ENCODE results near the gene AMH.

The AMH gene

DNA sequence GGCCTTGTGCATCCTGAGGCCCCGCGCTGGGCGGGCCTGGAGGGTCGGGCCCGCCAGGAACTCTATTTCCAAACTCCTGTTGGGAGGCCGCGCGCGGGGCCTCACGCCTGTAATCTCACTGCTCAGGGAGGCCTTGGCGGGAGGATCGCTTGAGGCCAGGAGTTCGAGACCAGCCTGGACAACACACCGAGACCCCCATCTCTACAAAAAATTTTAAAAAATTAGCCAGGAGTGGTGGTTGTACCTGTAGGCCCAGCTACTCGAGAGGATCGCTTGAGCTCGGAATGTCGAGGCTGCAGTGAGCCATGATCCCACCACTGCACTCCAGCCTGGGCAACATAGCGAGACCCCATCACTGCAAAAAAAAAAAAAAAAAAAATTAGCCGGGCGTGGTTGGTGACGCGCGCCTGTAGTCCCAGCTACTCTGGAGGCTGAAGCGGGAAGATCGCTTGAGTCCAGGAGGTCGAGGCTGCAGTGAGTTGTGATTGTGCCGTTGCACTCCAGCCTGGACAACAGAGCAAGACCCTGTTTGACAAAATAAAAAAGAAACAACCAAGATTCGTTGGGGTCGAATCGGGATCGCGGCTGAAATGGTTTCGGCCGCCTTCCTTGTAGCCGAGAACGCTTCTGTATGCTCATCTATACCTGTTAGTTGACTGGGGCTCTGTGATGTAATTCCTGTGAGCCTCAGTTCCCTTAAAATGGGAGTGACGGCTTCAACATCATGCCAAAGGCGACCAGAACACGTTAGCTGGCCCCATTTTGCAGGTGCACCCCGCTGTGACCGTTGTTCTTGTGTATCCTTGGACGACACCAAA, 11.9 kb upstream of the AMH start:
- Mint-ChIP-seq H3K9me3 (ENCODE audit: low read depth) (no peaks in the 10 kb centered on the region), H3K4me3 (peak overlapping the region; percentile 99), H3K4me1 (ENCODE audit: low read depth) (peaks cover 62% of the 10 kb centered on the region), H3K27me3 (no peaks in the 10 kb centered on the region), H3K36me3 (peaks cover 12% of the 10 kb centered on the region), H3K27ac (peak overlapping the region; percentile 92)

DNA sequence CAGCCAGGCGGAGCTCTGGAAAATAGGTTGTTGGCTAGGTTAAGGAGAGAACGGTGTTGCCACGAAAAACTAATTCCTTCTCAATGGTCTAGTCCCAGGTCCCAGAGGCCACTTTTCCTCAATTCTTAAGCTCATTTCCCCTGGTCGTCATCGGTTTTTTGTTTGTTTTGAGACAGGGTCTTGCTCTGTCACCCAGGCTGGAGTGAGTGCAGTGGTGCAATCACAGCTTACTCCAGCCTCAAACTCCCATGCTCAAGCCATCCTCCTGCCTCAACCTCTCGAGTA, 11.3 kb upstream of the AMH start:
- peaks cover 12% of the 10 kb centered on the region for H3K36me3 Mint-ChIP-seq
- H3K4me1 Mint-ChIP-seq (ENCODE audit: low read depth): peaks cover 68% of the 10 kb centered on the region
- H3K4me3 Mint-ChIP-seq: peak overlapping the region; percentile 99
- H3K27ac Mint-ChIP-seq: peak overlapping the region; percentile 93
- H3K9me3 Mint-ChIP-seq (ENCODE audit: low read depth): no peaks in the 10 kb centered on the region
- H3K27me3 Mint-ChIP-seq: no peaks in the 10 kb centered on the region

DNA sequence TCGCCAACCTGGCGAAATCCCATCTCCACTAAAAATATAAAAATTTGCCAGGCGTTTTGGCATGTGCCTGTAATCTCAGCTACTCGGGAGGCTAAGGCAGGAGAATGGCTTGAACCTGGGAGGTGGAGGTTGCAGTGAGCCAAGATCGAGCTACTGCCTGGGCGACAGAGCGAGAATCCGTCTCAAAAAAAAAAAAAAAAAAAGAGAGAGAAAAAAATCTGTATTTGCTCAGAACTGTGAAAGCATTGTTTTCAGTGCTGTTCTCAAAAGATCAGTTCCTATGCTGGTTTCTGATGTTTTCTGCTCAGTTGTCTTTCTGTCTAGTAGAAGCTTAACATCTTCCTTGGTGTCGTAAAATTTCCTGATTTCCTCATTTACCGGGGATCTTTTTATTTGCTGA, 9.9 kb upstream of the AMH start:
- H3K4me3 Mint-ChIP-seq: peak overlapping the region; percentile 99
- peak overlapping the region; percentile 93 for H3K27ac Mint-ChIP-seq
- peaks cover 65% of the 10 kb centered on the region for H3K4me1 Mint-ChIP-seq (ENCODE audit: low read depth)
- no peaks in the 10 kb centered on the region for H3K9me3 Mint-ChIP-seq (ENCODE audit: low read depth)
- H3K27me3 Mint-ChIP-seq: no peaks in the 10 kb centered on the region
- peaks cover 12% of the 10 kb centered on the region for H3K36me3 Mint-ChIP-seq

DNA sequence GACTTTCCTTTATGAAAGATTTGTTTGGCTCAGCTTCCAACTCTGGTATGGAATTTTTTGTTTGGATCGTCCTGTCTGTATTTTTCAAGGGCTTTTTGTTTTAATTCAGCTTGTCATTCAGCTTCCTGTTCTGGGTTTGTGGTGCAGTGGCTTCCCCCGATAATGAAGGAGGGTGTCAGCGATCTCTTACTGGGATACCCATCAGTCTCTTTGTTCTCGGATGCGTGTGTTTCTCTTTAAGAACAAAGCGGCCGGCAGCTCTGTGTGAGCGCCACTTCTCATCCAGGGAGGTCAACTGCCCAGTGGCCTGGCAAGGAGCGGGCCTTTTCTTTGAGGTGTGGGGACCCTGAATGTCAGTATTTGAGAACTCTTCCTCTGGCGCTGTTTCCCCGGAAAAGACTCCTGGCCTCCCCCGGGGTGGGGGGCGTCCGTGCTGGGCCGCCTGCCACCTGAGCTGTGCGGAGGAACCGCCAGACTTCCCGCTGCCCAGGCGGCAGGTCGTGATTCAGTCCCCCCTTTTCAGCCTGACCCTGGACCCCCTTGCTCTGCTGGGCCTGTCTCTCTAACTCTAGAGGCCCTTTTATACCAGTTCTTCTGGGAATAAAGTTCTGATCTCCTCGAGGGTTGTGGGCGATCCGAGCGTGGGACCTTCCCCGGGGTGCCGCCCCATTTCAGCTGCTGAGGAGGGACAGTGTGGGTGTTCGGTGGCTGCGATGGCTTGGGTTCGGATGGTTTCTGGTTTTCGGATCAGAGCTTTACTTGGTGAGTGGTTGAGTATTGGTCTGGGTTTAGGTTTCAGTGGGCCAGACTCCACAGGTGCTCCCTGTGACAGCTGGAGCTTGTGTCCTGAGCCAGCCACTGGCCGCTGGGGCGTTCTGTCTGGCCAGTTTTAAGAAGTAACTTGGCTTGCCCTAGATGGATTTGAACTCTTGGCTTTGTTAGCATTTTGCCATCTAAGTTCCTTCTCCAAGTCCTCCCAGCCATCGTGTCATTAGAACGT, 9.1 kb upstream of the AMH start:
- Mint-ChIP-seq H3K36me3 (peaks cover 12% of the 10 kb centered on the region), H3K4me1 (ENCODE audit: low read depth) (peaks cover 59% of the 10 kb centered on the region), H3K4me3 (peak overlapping the region; percentile 99), H3K27me3 (no peaks in the 10 kb centered on the region), H3K9me3 (ENCODE audit: low read depth) (no peaks in the 10 kb centered on the region), H3K27ac (peak overlapping the region; percentile 93)

DNA sequence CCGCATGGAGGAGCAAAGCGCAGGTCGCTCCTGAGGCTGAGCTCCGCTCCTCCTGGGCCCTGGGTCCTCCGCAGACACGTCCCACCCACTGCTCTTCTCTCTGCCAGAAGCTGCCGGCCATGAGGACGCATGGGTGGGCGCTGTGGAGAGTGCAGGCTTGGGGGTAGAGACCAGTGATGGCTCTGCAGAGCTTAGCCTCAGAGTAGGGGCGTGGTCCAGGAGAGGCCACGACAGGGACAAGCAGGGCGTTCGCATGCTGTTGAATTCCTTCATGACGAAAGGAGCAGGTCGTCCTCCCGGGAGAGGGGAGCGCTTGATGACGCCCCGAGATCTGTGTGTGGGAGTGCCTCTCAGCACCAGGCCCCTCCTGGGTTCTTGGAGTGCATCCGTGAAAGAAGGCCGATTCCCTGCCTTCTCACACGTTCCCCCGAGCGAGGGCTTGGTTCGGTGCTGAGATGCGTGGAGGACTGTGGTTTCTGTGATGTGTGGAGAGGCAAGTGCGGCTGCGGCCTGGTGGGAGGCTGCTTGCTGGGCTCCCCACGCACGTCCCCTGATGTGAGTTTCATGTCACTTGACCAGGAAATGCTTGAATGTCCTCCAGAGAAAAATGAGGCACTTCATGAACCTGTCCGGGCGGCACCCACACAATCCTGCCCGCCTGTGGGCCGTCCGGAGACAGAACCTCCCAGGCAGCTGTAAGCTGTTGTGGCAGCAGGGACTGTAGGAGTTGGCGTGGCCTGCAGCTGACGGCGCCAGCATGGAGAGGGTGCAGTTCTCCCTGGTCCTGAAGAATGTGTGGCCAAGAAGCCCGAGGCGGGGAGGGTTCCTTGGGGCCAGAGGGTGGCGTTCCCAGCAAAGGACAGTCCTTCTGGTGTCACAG, 8.0 kb upstream of the AMH start:
- H3K9me3 Mint-ChIP-seq (ENCODE audit: low read depth): no peaks in the 10 kb centered on the region
- peak overlapping the region; percentile 99 for H3K4me3 Mint-ChIP-seq
- H3K27ac Mint-ChIP-seq: peak overlapping the region; percentile 58
- no peaks in the 10 kb centered on the region for H3K27me3 Mint-ChIP-seq
- H3K36me3 Mint-ChIP-seq: peaks cover 12% of the 10 kb centered on the region
- H3K4me1 Mint-ChIP-seq (ENCODE audit: low read depth): peaks cover 57% of the 10 kb centered on the region

DNA sequence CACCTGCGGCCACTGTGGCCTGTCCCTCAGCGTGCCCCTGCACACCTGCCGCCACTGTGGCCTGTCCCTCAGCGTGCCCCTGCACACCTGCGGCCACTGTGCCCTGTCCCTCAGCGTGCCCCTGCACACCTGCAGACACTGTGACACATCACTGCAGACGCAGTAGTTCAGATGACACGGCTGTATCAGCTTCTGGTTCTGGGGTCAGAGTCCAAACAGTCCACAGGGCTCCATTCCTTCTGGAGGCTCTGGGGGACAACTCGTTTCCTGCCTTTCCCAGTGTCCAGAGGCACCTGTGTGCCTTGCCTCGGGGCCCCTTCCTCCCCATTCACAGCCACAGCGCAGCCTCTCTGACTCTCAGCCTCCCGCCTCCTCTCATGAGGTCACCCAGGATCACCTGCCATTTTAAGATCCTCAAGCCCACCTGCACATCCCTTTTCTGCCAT, 7.0 kb upstream of the AMH start:
- Mint-ChIP-seq H3K27ac (no peak overlapping the region), H3K27me3 (no peaks in the 10 kb centered on the region), H3K4me1 (ENCODE audit: low read depth) (peaks cover 52% of the 10 kb centered on the region), H3K9me3 (ENCODE audit: low read depth) (no peaks in the 10 kb centered on the region), H3K36me3 (peaks cover 10% of the 10 kb centered on the region), H3K4me3 (peak overlapping the region; percentile 38)

DNA sequence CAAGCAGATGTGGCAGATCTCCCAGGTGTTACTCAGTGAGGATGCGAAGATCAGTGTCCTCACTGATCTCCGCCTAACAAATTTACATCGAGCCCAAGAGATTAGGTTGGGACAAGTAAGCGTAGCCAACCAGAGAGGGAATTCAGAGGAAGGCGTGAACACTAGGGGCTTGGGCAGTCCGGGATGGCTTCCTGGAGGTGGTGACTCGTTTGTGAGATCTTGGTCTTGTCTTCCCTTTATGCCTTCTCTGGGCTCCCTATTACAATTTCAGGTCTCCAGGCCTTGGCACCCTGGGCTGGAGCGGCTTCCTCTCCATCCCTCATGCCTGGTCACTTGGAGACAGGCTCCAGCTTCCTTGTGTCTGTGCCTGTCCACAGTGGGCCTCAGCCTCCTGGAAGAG, 6.3 kb upstream of the AMH start:
- Mint-ChIP-seq H3K9me3 (ENCODE audit: low read depth) (no peaks in the 10 kb centered on the region), H3K36me3 (peaks cover 10% of the 10 kb centered on the region), H3K4me3 (no peak overlapping the region), H3K27me3 (no peaks in the 10 kb centered on the region), H3K4me1 (ENCODE audit: low read depth) (peaks cover 47% of the 10 kb centered on the region), H3K27ac (no peak overlapping the region)

DNA sequence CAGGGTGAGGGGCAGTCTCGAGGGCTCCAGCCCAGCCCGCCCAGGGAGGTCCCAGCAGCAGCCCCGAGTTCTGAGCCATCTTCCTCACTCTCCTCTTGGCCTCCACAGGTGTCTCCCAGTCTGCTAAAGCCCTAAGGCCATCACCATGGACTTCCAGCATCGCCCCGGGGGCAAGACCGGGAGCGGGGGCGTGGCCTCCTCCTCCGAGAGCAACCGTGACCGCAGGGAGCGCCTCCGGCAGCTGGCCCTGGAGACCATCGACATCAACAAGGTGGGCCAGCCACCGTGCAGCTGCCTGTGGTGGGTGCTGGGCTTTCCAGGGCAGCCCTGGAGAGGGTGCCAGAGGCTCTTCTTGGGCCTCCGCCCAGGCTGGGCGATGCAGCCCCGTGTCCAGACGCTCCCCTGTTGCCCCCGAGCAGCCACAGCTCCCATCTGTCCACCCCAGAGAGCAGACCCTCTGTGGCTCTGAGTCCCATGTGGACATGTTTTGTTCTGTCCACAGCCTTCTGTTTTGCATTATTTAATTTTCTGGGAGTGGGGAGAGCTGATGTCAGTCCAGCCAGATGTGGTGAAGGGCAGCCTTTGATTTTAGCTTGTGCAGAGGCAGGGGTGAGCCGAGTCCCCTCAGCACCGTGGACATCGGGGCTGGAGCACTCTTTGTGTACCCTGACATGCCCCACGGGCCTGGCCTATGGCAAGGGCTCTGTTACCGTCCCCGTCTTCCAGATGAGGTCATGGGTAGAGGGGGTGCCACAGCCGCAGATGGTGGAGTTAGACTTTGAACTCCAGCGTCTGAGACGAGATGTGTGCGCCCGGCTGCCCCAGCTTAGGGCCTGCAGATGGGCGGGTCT, 5.6 kb upstream of the AMH start:
- H3K36me3 Mint-ChIP-seq: peaks cover 7% of the 10 kb centered on the region
- H3K27me3 Mint-ChIP-seq: no peaks in the 10 kb centered on the region
- H3K9me3 Mint-ChIP-seq (ENCODE audit: low read depth): no peaks in the 10 kb centered on the region
- no peak overlapping the region for H3K4me3 Mint-ChIP-seq
- no peak overlapping the region for H3K27ac Mint-ChIP-seq
- H3K4me1 Mint-ChIP-seq (ENCODE audit: low read depth): peaks cover 41% of the 10 kb centered on the region

DNA sequence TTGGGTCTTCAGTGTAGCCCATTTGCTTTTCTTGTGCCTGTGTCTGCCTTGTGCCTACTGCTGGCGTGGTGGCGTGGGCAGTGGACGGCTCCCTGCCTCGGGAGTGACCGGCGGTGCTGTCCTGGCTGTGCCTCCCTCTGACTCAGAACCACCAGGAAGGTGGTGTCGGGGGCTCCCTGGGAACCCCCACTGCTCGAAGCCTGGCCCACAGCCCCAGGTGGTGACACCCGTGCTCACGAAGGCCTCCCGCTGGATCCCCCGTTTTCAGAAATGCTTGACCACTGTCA, 5.1 kb upstream of the AMH start:
- peaks cover 35% of the 10 kb centered on the region for H3K4me1 Mint-ChIP-seq (ENCODE audit: low read depth)
- H3K27ac Mint-ChIP-seq: no peak overlapping the region
- H3K27me3 Mint-ChIP-seq: no peaks in the 10 kb centered on the region
- no peaks in the 10 kb centered on the region for H3K9me3 Mint-ChIP-seq (ENCODE audit: low read depth)
- H3K36me3 Mint-ChIP-seq: peaks cover 6% of the 10 kb centered on the region
- H3K4me3 Mint-ChIP-seq: no peak overlapping the region

DNA sequence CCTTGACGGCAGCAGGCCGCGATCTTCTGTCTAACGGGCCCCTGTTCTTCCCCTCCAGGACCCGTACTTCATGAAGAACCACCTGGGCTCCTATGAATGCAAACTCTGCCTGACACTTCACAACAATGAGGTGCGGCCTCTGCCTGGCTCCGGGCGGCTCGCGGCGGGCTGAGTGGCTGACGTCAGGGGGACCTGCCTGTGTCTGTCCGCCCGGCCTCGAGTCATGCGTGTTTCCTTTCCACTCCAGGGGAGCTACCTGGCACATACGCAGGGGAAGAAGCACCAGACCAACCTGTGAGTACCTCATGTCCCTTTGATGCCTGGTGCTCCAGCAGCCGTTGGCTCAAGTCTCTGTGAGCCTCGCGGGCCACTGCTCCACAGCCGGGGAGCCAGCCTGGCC, 4.6 kb upstream of the AMH start:
- H3K27ac Mint-ChIP-seq: no peak overlapping the region
- H3K36me3 Mint-ChIP-seq: peaks cover 4% of the 10 kb centered on the region
- no peaks in the 10 kb centered on the region for H3K27me3 Mint-ChIP-seq
- H3K9me3 Mint-ChIP-seq (ENCODE audit: low read depth): no peaks in the 10 kb centered on the region
- H3K4me3 Mint-ChIP-seq: no peak overlapping the region
- H3K4me1 Mint-ChIP-seq (ENCODE audit: low read depth): peaks cover 31% of the 10 kb centered on the region

DNA sequence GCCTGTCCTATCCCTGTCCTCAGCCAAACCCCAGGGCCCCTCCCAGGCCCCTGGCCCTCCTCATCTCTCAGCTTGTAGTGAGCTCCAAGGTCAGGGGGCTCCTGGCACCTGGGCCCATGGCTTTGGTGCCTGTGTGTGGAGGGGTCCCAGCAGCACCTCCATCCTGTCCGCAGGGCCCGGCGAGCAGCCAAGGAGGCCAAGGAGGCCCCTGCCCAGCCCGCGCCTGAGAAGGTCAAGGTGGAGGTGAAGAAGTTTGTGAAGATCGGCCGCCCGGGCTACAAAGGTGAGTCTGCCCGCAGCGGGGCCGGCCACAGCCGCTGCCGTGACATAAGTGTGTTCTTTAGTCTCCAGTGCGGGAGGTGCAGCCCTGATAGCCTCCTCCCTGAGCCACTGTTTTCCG, 3.9 kb upstream of the AMH start:
- Mint-ChIP-seq H3K4me3 (no peak overlapping the region), H3K36me3 (no peaks in the 10 kb centered on the region), H3K4me1 (ENCODE audit: low read depth) (peaks cover 27% of the 10 kb centered on the region), H3K27me3 (no peaks in the 10 kb centered on the region), H3K27ac (no peak overlapping the region), H3K9me3 (ENCODE audit: low read depth) (no peaks in the 10 kb centered on the region)

DNA sequence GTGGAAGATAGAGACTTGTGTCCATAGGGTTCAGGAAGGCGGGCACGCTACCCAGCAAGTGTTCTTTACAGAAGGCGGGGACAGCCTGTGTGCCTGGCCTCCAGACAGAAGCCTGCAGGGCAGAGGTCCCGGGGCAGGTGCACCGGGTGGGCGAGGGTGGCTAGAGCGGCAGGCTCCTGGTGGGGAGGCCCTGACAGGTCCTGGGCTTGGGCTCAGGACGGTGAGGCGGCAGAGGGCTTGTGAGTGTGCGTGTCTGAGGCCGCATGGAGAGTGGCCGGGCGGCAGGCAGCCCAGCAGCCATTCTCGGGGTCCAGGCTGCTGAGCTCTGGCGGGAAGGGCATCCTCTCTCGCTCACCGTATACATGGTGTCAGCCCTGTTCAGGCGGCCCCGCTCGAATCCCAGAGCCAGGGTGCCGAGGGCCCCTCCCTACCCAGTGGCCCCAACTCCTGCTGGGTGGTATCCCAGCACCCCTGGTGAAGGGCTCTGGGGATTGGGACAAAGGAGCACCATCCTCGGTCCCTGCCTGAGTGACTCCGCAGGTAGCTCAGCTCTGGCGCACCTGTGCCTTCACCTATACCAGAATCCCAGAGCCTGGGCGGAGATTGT, 3.0 kb upstream of the AMH start:
- H3K9me3 Mint-ChIP-seq (ENCODE audit: low read depth): no peaks in the 10 kb centered on the region
- H3K4me3 Mint-ChIP-seq: no peak overlapping the region
- no peaks in the 10 kb centered on the region for H3K27me3 Mint-ChIP-seq
- H3K27ac Mint-ChIP-seq: no peak overlapping the region
- H3K4me1 Mint-ChIP-seq (ENCODE audit: low read depth): peaks cover 18% of the 10 kb centered on the region
- no peaks in the 10 kb centered on the region for H3K36me3 Mint-ChIP-seq

DNA sequence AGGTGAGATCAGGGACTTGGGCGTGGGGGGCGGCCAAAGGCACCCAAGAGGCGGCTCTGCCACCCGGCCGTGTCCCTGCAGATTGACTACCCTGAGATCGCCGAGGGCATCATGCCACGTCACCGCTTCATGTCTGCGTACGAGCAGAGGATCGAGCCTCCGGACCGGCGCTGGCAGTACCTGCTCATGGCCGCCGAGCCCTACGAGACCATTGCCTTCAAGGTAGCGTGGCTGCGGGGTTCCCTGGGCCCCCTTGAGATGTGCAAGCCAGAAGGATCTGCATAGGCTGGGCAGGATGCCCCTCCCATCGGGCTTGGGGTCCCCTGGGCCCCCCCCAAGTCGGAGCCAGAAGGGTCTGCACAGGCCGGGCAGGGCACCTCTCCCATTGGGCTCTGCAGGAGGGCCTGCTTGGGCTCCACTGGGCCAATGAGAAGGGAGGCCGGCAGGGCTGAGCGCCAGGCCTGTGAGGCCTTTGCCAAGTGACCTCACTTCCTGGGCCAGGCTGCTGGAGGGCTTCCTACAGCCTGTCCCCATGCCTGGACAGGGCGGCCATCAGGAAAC, 2.2 kb upstream of the AMH start:
- Mint-ChIP-seq H3K27me3 (no peaks in the 10 kb centered on the region), H3K27ac (no peak overlapping the region), H3K36me3 (no peaks in the 10 kb centered on the region), H3K9me3 (ENCODE audit: low read depth) (no peaks in the 10 kb centered on the region), H3K4me3 (no peak overlapping the region), H3K4me1 (ENCODE audit: low read depth) (peaks cover 11% of the 10 kb centered on the region)

Measured in activated naive CD8-positive, alpha-beta T cell (primary cell).